Measurements from ENCODE around the gene DPYD.

DPYD gene

GRCh38 chr1:97091679-97092078 lies 829.2 kb downstream of the DPYD start:
- H3K27ac ChIP-seq = no peak overlapping the region
- TF ChIP-seq CTCF (conservative IDR thresholded peaks at IDR 0.05) = no peak

- no peak overlapping the region for H3K27ac ChIP-seq
- no peak for TF ChIP-seq CTCF (conservative IDR thresholded peaks at IDR 0.05)
Measured at GRCh38 chr1:97091263-97091662, 829.6 kb downstream of the DPYD start.

- no peak for TF ChIP-seq CTCF (conservative IDR thresholded peaks at IDR 0.05)
Measured at GRCh38 chr1:97090725-97091124, 830.1 kb downstream of the DPYD start.

GRCh38 chr1:97089173-97089572 lies 831.7 kb downstream of the DPYD start:
- TF ChIP-seq CTCF (conservative IDR thresholded peaks at IDR 0.05) = no peak
- H3K27ac ChIP-seq = no peak overlapping the region

More at GRCh38 chr1:97090725-97091124, 830.1 kb downstream of the DPYD start:
- no peak overlapping the region for H3K27ac ChIP-seq

GRCh38 chr1:97088391-97088790 lies 832.4 kb downstream of the DPYD start:
- H3K27ac ChIP-seq = no peak overlapping the region
- no peak for TF ChIP-seq CTCF (conservative IDR thresholded peaks at IDR 0.05)

GRCh38 chr1:97084546-97084945 lies 836.3 kb downstream of the DPYD start:
- no peak for TF ChIP-seq CTCF (conservative IDR thresholded peaks at IDR 0.05)
- no peak overlapping the region for H3K27ac ChIP-seq

GRCh38 chr1:97082160-97082848 lies 838.5 kb downstream of the DPYD start:
- no peak for TF ChIP-seq CTCF (conservative IDR thresholded peaks at IDR 0.05)
- no peak overlapping the region for H3K27ac ChIP-seq

Measured in VCaP (cell line).